Stimulated activated CD8-positive, alpha-beta memory T cell treated with anti-CD3 and anti-CD28 coated beads, Interleukin-7, amount 100 ng/mL, for 48 hours (primary cell): ENCODE data around the gene SAMD4A.

Experiments
- DNase-seq, 2 donors: peaks; one replicate each; pipeline ENCODE4 v3.0.0-alpha.2; 2020; ENCODE audit warnings: low read depth in 1 of 2; ENCODE audit errors: extremely low read depth in 1 of 2

SAMD4A gene

DNA sequence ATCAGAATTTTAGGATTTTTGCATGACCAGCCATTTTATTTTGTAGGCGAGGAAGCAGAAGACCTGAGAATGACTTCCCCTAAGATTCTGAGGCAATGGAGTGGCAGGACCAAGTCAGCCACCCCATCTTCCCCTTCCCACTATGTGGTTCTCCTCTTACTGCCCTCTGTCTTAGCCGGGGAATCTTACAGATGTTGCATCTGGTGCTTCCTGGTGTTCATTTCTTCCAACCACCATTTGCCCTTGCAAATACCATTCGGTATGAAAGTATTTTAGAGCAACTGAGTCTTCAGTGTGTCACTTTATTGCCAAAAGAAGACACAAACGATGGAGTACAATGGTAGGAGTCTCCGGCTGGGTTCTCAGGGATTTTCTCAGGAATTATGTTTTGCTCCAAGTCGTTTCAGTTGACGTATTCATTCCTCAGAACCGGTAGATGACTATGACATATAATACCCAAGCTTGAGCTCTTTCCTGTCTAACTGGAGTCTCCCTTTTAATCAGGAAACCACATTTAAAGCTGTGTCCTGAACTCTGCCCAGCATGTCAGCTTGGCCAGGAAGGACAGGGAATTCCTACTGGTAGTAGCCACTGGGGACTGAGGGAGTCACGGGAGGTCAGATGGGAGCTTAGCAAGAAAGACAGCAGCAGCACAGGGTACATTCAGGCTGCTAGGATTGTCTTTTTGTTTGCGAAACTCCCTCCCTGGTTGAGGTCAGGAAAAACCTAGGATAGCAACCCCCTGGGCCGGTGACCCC, 87.0 kb downstream of the SAMD4A start:
- no peak for DNase-seq

DNA sequence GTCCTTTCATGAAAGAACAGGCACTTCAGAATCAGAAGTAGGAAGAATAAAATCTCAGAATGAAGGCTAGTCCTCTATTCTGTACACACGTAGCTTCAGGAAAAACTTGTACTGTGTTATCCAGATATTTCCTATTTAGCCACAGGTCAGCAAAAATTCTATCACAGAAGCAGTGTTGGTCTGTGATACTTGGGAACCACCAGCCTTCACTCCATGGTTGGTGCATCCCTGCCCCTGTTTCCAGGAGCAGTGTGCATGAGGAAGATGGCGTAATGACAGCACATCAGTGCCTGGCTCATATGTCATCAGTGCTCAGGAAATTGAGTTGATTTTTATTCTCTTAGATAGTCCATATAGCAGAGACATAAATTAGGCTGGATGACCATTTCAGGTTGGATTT, 87.7 kb downstream of the SAMD4A start:
- DNase-seq: no peak

DNA sequence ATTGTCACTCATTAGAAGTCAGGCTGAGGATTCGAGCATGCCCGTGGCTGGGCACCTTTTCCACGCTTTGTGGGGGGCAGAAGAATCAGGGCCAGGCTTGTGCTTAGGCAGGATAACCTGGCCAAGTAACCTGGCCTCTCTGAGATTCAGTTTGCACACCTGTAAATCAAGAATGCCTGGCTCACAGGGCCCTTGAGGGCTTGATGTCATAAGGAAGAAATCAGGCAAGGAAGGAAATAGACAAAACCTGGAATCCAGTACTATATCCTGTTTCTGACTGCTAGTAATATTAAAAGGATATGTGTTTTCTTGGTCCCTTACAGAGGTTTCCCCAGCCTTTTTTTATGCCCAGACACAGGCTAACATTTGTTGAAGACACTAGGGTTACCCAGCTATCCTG, 91.9 kb downstream of the SAMD4A start:
- no peak for DNase-seq

DNA sequence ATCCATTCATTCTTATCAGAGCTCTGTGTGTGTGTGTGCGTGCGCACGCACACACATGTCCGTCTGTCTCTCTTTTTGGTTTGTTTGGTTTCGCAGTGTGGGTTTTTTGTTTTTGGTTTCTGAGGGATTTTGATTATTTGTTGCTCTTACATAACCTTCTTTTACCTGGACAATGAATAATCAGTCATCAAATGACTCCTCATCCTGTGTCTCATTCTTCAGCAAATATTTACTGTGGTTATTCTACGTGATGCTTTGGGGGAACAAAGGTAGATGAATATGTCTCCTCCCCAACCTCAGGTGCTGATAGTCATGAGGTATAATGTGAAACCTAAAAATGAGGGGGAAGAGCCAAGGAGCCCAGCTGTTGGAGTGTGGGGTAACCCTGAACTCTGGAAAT, 92.4 kb downstream of the SAMD4A start:
- DNase-seq: no peak

DNA sequence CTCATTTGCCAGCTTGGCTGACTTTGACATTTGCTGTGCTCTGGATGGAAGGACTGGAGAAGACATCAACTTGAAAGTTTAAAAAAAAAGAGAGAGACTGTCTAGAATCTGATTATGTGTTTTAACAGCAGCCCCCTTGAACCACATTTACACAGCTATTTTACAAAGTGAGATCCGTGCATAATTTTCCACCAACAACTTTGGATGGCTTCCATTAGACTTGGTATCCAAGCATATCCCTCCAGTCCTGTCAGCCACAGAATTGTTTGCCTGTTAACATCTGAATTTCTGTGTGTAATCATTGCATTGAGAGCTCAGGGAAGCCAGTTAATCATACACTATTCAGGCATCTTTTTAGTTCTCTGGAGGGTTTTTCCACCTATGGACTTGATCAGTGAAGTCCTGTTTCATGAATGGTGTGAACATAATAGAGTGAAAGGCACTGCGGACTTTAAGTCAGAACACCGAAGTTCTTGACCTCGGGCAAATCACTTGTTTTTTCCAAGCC, 93.7 kb downstream of the SAMD4A start:
- no peak for DNase-seq

DNA sequence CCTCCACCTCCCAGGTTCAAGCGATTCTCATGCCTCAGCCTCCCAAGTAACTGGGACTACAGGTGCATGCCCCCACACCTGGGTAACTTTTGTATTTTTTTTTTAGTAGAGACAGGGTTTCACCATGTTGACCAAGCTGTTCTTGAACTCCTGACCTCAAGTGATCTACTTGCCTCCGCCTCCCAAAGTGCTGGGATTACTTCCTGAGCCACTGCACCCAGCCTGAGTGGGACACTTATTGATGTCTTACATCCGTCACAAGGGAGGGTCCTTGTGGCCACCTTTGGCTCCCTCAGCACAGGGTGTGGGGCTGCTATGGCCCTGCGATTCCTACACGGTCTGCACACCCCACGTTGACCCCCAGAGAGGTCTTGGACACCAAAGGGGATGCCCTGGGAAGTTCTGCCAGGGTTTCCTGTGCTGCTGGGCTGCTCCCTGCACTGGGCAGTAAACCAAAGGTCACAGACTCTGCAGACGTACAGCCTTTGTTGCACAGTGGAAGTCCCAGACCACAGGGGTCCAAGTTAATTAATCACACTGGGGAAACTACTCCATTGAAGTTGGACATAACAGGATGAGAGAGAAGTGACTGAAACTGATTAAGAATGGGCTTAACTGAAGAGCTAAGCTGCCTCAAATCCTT, 95.7 kb downstream of the SAMD4A start:
- no peak for DNase-seq

DNA sequence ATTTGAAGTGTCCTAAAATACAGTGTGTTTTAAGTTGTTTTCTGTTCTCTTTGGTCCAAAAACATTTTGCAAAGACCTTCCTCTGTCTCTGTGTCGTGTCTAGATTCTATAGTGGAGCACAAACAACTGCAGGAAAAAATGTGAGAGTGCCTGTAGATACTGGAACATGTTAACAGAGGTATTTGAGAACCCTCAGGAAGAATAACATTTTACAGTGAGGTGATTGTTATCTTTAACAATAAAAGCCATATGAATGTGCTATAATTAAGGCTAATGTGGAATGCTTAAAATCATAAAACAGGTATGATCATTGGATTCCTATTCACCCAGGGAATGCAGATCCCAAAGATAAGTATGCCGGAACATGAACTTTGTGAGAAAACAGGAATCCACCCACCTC, 98.0 kb downstream of the SAMD4A start:
- no peak for DNase-seq

DNA sequence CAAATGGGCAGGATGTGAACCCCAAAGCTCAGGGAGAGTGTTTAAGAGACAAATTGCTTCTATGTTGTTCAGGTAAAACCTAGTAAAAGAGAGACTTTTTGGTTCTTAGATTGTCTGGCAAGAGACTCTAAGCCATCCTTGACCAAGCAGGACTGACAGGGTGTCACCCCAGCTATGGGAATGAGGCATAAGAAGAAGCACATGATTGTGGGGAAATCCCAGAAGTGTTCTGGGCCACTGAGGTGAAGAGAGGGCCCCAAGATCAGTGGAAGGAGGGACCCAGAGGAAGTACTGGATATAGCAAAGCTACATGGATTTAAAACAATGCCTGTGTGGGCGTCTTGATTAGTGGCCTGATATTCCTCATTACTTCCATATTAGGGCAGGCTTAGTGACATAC, 99.0 kb downstream of the SAMD4A start:
- DNase-seq: no peak

DNA sequence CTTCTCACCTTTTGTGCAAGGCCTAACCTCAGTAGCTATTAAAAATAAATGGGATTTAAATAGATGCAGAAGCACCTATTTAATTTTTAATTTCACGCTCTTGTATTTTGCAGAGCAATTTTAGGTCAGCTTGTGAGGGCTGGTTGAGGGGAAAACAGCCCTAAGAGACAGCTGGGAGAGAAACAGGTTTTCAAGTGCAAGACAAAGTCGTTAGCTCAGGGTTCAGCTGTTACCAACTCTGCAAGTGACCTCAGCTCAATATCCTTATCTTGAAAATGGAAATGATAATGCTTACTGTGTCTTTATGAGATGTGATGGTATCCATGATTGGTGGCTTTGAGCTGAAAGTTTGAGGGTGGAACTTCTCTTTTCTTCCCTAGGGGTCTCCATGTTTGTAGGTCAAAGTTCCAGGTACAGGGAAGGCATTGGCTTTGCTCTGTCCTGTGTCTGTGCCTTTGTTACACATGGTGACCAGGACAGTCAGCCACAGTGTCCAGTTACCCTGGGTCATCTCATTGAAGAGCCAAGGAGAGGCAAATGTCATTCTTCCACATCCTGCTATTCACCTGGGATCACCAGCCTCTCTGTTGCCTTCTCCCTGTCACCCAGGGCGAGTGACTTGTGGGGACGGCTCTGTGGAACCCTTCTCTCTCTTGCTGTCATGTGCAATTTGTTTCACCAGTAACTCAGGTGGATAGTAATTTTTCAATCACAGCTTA, 100.3 kb downstream of the SAMD4A start:
- no peak for DNase-seq

DNA sequence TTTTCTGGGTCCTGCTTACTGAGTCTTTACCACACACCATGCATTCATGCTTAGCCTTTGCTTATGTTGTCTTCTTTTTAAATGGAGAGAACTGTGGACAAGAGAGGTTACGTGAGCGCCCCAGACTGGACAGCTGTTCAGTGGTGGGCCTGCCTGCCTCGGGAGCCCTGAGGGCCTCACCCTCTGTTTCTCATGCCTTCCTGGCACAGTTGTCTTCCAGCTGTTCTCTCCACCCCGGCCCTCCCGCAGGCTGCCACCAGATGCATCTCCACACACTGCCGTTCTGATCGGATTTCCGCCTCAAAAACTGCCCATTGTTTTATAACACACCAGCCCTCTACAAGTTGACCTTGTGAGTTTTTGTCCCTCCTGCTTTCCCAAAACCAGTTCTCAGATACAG, 100.8 kb downstream of the SAMD4A start:
- no peak for DNase-seq

DNA sequence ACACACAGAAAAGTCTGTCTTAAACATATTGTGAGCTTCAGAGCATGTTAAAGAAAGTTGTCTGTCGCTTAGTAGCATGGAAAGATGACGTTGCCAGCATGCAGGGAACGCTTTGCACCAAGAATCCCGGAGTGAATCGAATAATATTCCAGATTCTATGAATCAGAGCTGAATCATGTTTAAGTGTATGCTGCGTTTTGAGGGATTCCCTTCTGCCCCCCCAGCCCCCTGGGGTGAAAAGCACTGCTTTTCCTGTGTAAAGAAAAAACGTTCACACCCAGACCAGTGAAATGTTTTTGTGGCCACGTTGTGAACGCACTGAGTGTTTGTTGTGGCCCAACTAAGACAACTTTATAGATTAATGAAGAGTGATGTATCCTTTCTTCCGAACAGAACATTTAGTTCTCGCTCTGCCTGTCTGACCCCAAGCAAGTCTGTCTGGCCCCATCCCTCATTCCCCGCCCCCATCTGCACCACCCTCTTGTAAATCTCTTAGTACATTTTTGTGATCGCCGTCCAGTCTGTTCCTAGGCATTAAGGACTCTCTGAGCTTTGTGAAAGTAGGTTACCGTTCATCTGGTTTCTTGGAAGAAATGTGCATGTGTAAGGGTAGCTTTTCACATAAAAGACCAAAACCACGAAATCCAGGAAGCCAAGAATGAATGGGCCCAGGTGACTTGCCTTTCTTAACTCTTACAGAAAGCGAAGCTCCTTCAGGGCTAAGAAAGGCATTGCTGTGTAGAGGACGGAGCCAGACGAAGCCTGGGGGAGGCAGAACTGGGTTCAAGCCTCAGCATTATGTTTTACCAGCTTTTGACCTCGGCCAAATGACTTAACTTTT, 103.0 kb downstream of the SAMD4A start:
- DNase-seq: no peak

DNA sequence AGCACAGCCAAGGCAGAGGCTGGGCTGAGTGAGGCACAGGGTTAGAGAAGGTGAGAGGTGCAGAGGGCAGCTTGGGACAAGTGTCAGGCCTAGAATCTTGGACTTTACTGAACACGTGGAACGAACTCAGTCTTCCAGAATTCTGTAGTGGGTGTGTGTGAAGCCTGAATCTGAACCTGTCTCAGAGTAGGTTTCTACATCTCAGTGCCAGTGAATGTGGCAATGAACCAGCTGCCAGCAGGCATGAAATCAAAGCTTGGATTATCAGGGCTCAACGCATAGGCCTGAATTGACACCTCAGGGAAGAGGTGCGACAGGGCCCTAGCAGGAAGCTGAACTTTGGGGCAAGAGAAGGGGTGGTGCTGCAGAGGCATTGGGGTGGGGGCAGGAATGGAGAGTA, 104.6 kb downstream of the SAMD4A start:
- DNase-seq: no peak

DNA sequence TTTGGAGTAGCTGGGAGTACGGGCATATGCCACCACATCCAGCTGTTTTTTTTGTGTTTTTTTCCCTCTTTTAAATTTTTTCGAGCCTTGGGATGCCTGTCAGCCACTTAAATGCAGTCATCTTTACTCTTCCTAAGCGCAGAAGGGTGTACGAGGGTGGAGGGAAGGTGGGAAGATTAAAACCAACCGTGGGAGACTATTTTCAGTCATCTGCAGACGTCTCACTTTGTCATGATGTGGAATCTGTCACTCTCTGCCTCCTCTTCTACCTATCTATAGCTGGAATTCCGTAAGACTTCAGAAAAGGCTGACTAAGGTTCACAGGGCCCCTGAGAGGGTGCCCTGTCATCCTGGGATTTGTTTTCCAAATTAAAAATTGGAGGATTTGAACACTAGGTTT, 105.3 kb downstream of the SAMD4A start:
- no peak for DNase-seq

DNA sequence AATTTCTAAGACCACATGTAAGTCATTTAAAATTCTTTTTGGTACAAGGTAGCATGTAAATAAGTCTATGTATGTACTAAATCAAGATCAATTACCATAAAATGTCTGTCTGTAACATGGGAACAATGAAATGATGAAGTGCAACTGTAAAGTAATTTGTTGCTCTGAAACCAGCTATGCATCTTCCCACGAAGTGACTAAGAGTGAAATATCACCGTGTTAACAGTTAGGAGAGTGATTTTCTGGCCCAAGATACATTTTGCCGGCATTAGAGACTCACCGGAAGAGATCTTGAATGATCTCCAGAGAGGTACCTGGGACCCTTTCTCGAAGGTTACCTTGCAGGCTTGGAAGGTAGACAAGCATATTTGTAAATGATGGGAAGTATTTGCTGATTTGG, 105.8 kb downstream of the SAMD4A start:
- no peak for DNase-seq

DNA sequence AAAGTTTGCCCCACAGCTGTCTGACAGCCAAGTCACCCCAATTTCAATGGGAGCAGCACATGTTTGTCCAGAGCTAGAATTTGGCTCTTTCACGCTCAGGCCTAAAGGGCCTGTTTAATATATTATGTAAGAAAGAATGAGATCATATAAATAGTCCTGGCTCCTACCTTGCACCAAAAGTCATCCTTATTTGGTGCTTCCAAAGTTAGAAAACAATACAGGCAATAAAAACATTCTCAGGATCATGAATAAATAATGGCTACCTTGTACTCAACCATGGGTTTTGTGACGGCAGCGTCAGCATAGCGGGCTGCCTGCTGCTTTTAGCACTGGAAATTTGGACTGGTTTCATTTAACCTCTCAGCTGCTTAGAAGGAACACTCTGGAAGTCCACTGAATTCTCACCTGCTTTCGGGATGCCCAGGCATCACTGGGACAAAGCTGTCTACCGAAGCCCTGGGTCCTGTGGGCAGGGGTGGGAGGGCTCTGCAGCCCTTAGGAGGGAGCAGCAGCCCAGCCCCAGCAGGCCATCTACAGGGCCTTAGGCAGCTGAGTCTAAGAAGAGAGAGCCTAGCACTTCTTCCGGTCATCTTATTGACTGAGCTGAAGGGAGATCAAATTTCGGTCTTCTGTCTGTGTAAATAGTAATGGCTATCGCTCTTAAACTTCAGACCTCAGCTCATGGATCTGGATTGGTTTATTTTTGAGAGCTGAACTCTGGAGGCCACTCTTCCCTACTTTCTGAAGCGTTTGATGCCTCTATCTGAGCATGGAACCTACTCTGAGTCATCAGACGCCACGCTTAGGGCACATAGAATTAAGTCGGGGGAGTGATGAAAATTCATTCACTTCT, 106.5 kb downstream of the SAMD4A start:
- no peak for DNase-seq

DNA sequence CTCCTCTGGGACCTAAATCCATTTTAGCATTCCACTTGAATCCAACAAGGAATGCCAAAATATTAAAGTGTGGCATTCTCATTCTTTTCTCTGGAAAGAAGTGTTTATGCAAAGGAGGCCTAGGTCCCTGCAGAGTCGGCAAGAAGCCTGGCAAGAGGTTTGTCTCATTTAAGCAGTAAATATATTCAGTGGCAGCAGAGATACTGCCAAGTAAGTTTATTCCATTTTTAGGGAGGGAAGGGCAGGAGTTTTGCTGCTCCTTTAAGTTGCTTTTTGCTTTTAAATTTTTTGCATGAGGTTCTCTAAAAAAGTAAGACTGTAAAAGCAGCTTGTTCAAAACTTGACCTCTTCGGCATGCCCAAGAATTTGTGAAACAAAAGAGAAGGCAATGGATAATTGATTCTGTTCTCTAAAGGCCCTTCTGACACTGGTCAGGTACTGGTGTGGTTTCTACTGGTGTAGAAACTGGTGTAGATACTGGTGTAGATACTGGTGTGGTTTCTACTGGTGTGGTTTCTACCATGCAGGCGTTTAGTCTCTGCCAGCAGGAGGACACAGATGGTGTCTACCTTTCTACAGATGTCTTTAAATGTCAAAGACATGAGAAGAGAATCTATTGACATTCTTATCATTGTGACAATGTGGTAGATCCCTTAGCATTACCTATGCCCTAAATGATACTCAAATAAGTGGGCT, 107.3 kb downstream of the SAMD4A start:
- DNase-seq: no peak

DNA sequence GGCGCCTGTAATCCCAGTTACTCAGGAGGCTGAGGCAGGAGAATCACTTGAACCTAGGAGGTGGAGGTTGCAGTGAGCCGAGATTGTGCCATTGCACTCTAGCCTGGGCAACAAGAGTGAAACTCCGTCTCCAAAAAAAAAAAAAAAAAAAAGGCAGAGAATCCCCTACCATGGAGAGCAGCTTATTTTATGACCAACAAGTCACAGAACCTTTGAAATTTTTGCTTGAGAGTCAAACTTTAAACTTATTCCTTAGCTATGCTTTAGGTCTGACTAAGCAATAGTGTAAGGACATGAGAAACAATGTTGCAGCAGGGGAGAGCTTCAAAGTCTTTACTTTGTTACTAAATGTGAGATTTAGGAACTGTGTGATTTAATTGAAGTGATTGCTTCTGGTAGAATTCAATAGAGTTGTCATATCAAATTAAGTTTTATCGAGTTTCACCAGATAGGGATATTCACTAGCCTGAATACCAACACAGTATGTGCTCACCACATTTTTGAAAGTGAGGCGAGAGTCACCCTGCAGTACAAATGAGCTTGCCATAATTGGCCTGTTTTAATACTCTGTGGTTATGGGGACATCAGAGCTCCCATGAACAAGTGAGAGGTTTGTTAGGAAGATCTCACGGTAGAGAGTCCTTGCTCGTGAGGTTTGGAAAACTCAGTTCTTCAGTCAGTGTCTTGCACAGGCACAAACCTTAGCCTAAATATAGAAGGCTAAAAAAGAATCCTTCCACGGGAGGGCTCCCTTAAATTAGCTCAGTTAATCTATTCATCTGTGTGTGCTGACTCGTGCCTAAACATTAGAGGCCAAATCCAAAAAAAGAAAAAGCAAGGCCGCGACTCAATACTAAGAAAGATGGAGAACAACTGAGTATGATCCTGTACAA, 108.6 kb downstream of the SAMD4A start:
- no peak for DNase-seq
